ENCODE data around the gene PNPLA7. TPM values are rescaled to one million over a fixed set of nuclear protein-coding genes. Genes with fewer than 3 reads are reported as not detected.

Gene PNPLA7
- total RNA-seq, 1 experiment from 2014 or later = 0.90 TPM

- ChIA-PET POLR2A (ENCODE audit: low non-redundant PET) (no interaction called here), CTCF (no interaction called here)
- BruUV-seq (replicated peaks) = no TSS peak
- peaks cover 37% of the 10 kb centered on the region for H3K36me3 ChIP-seq (ENCODE audit: insufficient read depth, low read length, poor library complexity, severe bottlenecking)
- no peaks in the 10 kb centered on the region for H3K9me3 ChIP-seq (ENCODE audit: low read depth, low read length, poor library complexity, severe bottlenecking)
- intact Hi-C loops (cut with micrococcal nuclease; ENCODE audit: unreplicated experiment) = no loop called here
- peaks cover 19% of the 10 kb centered on the region for H3K4me1 ChIP-seq (ENCODE audit: insufficient read depth, low read length, poor library complexity, severe bottlenecking)
- DNase-seq (ENCODE audit: low spot score) = no peak
- no peak overlapping the region for H3K27ac ChIP-seq (ENCODE audit: low read depth, low read length, poor library complexity, severe bottlenecking)
- TF ChIP-seq, protein P1, sequence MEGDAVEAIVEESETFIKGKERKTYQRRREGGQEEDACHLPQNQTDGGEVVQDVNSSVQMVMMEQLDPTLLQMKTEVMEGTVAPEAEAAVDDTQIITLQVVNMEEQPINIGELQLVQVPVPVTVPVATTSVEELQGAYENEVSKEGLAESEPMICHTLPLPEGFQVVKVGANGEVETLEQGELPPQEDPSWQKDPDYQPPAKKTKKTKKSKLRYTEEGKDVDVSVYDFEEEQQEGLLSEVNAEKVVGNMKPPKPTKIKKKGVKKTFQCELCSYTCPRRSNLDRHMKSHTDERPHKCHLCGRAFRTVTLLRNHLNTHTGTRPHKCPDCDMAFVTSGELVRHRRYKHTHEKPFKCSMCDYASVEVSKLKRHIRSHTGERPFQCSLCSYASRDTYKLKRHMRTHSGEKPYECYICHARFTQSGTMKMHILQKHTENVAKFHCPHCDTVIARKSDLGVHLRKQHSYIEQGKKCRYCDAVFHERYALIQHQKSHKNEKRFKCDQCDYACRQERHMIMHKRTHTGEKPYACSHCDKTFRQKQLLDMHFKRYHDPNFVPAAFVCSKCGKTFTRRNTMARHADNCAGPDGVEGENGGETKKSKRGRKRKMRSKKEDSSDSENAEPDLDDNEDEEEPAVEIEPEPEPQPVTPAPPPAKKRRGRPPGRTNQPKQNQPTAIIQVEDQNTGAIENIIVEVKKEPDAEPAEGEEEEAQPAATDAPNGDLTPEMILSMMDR (conservative IDR thresholded peaks at IDR 0.05; ENCODE audit: low read depth, low read length) = no peak
- no peak for TF ChIP-seq EZH2 (IDR thresholded peaks at IDR 0.05; ENCODE audit: borderline replicate concordance, low read depth, low read length, poor library complexity, severe bottlenecking)
- no peaks in the 10 kb centered on the region for H3K27me3 ChIP-seq (replicated peaks; ENCODE audit: insufficient read depth, low read depth, low read length, poor library complexity)
- no peak overlapping the region for H3K4me3 ChIP-seq (ENCODE audit: low read depth, low read length, poor library complexity, severe bottlenecking)
Observed at GRCh38 chr9:137581361-137582285, 31.4 kb upstream of the PNPLA7 start.

DNA sequence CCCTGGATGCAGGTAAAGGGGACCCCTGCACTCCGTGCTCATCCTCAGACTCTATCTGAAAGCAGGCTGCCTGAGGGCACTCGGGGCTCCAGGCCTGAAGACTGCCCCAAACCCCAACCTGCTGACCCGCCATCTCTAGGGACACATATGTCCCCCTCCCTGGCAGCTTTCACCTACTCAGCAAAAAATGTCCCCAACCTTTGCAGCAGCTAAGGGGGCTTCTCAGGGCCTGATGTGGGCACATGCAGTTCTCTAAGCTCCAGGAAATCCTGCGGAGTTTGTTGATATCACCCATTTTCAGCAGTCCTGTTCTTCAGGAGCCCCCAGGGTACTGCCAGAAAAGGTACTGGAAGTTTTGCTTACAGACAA lies 30.7 kb upstream of the PNPLA7 start:
- peaks cover 20% of the 10 kb centered on the region for H3K4me1 ChIP-seq (ENCODE audit: insufficient read depth, low read length, poor library complexity, severe bottlenecking)
- H3K4me3 ChIP-seq (ENCODE audit: low read depth, low read length, poor library complexity, severe bottlenecking) = no peak overlapping the region
- no peak for DNase-seq (ENCODE audit: low spot score)
- peaks cover 34% of the 10 kb centered on the region for H3K36me3 ChIP-seq (ENCODE audit: insufficient read depth, low read length, poor library complexity, severe bottlenecking)
- no peaks in the 10 kb centered on the region for H3K9me3 ChIP-seq (ENCODE audit: low read depth, low read length, poor library complexity, severe bottlenecking)
- ChIA-PET CTCF (no interaction called here), POLR2A (ENCODE audit: low non-redundant PET) (no interaction called here)
- no peak for TF ChIP-seq EZH2 (IDR thresholded peaks at IDR 0.05; ENCODE audit: borderline replicate concordance, low read depth, low read length, poor library complexity, severe bottlenecking)
- TF ChIP-seq, protein P1 (conservative IDR thresholded peaks at IDR 0.05; ENCODE audit: low read depth, low read length) = no peak
- intact Hi-C loops (cut with micrococcal nuclease; ENCODE audit: unreplicated experiment) = no loop called here
- no peaks in the 10 kb centered on the region for H3K27me3 ChIP-seq (replicated peaks; ENCODE audit: insufficient read depth, low read depth, low read length, poor library complexity)
- BruUV-seq (replicated peaks) = no TSS peak
- no peak overlapping the region for H3K27ac ChIP-seq (ENCODE audit: low read depth, low read length, poor library complexity, severe bottlenecking)

DNA sequence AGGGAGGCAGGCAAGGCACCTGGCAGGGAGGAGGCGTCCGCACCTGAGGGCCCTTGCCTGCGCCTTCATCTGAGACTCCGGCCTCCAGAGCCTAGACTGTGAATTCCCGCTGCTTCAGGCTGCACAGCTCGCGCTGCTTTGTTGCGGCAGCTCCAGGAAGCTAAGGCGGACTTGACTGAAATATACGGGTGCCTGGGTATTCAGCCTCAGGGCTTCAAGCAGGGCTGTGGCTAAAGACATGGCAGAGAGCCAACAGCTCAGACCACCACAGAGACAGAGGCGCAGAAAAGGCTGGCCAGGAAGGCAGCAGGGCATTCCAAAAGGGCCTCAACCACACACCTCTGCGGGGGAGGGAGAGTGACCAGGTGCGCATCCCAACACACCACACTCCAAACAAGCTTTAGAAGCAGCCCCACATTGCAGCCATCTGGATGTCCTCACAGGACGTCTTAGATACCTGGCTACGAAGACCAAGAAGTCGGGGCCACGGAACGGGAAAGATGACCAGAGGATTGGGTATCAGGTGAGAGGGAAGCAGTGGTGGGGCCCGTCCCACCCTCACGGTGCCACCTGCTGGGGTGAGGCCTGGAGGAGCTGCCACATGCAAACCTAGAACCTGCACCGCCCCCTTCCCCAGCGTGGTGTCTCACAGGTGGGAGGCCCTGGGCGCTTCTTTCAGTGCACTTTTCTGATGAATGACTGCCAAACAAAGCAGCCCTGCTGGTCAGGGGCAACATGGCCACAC lies 30.2 kb upstream of the PNPLA7 start:
- DNase-seq (ENCODE audit: low spot score) = no peak
- H3K4me1 ChIP-seq (ENCODE audit: insufficient read depth, low read length, poor library complexity, severe bottlenecking) = peaks cover 20% of the 10 kb centered on the region
- H3K27ac ChIP-seq (ENCODE audit: low read depth, low read length, poor library complexity, severe bottlenecking) = no peak overlapping the region
- peaks cover 34% of the 10 kb centered on the region for H3K36me3 ChIP-seq (ENCODE audit: insufficient read depth, low read length, poor library complexity, severe bottlenecking)
- H3K4me3 ChIP-seq (ENCODE audit: low read depth, low read length, poor library complexity, severe bottlenecking) = no peak overlapping the region
- H3K27me3 ChIP-seq (replicated peaks; ENCODE audit: insufficient read depth, low read depth, low read length, poor library complexity) = no peaks in the 10 kb centered on the region
- intact Hi-C loops (cut with micrococcal nuclease; ENCODE audit: unreplicated experiment) = no loop called here
- CTCF ChIA-PET = interaction anchor here (0.6 kb wide), 1 partner anchor 144 kb away, joined by 3 read pairs; no protein-coding TSS in a partner anchor
- no peak for TF ChIP-seq EZH2 (IDR thresholded peaks at IDR 0.05; ENCODE audit: borderline replicate concordance, low read depth, low read length, poor library complexity, severe bottlenecking)
- TF ChIP-seq, protein P1 (conservative IDR thresholded peaks at IDR 0.05; ENCODE audit: low read depth, low read length) = no peak
- no TSS peak for BruUV-seq (replicated peaks)
- POLR2A ChIA-PET (ENCODE audit: low non-redundant PET) = no interaction called here
- H3K9me3 ChIP-seq (ENCODE audit: low read depth, low read length, poor library complexity, severe bottlenecking) = no peaks in the 10 kb centered on the region
